ENCODE results near the gene RPLP1.

RPLP1 gene

DNA sequence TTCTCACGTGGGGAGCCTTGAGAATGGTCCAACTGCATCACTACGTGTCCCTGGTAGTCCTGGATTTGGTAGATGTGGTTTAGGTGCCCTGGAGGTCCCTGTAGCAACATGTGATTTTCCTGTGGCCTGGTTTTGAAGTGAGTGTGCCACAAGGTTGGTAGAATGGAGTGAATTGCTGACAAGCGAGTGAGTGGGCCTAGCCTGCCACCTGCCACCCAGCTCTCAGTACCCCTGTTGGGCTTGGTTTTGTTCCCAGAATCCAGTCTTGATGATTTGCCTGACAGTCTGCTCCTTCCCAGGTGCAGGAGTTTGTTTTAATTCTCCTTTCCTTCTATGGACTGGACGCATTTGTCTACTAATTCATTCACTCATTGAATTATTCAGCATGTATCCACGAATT, 19.4 kb downstream of the RPLP1 start:
- no peak for DNase-seq

DNA sequence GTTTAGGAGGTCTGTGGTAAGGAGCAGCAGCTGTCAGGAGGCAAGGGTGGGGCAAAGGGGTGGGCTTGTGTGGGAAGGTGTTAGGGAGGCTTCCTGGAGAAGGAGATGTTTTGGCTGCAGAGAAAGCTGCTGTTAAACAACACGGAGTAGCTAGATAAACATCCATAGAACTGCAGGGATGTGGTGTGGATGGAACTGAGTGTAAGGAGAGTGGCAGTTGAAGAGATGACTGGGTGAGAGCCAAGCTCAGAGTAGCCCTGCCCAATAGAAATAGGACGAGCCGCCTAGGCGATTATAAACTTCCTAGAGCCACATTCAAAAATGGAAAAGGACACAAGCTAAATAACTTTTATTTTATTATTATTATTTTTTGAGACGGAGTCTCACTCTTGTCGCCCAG, 19.9 kb downstream of the RPLP1 start:
- no peak for DNase-seq

DNA sequence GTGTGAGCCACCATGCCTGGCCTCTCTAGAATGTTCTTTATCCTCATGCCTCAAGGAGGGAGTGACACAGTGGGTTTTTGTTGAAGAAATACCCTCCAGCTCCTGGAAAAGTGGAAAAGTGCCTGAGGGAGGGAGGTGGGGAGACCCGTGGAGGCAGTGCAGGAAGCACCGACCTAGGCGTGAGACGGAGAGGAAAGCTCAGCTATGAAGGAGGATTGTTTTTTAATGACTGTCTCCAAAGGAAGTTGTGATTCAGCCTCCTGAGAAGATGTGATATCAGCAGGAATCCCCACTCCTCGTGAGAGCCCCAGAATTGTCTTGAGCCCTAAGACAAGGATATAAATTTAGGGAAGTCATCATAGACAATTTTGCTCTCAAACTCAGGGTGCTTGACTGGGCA, 21.7 kb downstream of the RPLP1 start:
- no peak for DNase-seq

DNA sequence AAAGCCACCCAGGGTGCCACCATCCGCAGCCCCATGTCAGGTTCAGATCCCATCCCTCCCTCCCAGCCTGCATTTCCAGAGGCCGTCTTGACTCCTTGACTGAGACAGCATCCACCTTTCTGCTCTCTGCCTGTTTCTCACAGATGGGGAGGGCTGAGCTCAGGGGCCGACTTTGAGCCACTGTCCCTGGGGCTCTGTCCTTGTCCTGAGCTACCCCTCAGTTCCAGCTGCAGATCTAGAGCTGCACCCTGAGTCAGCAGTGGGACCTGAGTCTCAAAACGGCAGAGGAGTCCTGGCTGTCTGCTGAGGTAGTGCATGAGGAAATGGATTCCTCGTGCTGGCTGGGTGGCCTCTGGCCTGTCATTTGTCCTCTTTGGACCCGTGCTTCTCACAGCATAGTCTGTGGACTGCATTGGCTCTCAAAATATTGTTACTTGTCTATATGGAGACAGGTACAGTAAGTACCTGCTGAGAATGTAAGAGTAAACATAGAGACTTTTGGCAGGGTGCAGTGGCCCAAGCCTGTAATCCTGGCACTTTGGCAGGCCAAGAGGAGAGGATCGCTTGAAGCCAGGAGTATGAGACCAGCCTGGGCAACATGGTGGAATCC, 22.3 kb downstream of the RPLP1 start:
- no peak for DNase-seq

DNA sequence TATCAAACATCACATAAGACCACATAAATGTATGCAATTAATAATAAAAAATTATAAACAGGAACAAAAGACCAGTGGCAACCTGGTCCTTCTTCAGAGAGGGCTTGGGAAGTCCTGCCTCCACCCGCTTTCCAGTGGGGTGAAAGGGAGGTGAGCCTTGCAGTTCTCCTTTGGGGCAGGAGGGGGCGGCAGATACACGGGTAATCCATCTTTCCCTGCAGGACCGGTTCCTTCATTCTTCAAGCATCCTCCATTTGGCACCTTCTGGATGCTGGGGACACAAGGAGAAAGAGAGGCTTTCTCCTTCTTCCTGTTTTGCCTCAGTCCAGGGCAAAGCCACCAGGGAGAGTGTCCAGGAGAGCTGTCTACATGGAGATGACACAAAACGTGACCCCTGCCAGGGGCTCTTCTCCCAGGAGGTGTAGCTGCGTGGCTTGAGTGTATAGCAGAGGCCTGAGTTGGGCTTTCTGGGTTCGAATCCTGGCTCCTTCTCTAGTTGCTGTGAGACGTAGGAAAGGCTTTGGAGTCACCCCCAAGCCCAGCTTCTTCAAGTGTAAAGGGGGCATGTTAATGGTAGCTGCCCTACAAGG, 23.2 kb downstream of the RPLP1 start:
- DNase-seq, result peak; percentile 34

DNA sequence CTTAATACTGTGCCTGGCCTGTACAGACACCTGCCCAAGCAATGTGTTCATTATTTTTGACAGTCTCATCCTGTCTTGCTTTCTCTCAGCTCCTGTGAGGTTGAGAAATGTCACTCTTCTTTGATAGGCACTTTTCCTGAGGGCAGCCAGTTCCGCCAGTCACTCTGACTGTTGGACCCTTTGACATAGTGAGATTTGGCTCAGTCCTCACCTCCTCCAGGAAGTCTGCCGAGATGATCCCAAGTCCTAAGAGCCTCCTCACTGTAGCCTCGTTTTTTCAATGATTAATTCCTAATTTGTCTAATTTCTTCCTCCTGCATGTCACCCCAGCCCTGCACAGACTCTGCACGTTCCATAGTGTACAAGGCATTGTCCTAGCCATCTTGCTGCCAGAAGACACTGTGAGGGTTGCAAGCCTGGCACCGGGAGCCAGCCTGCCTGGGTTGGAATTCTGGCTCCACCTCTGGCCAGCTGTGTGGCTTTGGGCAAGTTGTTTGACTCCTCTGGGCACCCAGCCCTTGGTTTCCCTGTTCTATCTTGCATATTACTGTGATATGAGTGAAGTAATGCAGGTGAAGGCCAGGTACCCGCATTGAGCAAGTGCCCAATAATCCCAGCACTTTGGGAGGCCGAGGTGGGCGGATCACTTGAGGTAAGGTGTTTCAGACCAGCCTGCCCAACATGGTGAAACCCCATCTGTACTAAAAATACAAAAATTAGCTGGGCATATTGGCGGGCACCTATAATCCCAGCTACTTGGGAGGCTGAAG, 24.3 kb downstream of the RPLP1 start:
- DNase-seq, result no peak

DNA sequence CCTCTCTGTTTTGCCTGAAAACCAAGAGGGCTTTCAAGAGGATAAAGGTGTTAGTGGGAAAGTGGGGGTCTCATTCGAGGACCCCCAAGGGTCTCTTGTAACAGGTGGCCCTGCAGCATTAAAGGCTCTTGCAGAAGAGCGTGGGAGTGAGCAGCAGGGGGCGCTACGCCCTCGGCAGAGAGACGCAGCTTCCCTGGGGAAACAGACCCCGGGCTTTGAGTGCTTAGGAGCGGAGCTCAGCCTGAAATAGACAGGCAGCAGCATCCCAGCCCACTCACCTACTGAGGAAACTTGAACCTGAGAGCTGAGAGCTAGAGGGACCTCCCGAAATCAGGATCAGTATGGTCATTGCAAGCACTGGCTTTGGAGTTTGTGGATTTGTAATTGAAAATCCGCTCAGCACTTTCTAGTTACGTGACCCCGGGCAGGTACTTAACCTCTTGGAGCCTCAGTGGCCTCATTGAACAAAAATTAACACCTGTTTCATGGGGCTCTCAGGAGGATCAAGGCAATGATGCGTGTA, 25.7 kb downstream of the RPLP1 start:
- peak; percentile 37 for DNase-seq

DNA sequence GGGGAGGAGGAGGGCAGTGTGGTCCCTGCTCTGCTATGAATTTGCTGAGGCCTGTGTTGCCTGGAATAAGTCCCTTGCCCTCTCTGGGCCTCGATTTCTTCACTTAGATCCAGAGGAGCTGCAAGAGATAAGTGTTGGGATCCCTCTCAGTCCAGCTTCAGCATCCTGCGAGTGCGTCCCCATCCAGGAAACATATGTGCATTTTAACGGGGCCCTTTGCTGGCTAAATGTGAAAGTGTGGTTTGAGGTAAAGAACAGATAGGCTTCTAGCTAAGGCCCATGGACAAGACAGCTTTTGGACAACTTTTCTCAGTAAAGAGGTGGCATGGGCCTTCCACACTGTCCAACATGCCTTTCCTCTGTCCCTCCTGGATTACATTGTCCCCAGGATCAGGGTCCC, 26.5 kb downstream of the RPLP1 start:
- DNase-seq, result no peak

DNA sequence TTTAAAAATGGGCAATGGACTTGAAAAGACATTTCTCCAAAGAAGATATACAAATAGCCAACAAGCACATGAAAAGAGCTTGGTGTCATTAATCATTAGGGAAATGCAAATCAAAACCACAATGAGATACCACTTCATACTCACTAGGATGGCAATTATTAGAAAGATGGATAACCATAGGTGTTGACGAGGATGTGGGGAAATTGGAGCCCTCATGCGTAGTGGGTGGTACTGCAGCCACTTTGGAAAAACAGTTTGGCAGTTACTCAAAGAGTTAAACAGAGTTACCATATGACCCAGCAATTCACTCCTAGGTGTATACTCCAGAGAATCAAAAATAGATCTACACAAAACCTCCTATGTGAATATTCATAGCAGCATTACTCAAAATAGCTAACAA, 27.4 kb downstream of the RPLP1 start:
- no peak for DNase-seq

DNA sequence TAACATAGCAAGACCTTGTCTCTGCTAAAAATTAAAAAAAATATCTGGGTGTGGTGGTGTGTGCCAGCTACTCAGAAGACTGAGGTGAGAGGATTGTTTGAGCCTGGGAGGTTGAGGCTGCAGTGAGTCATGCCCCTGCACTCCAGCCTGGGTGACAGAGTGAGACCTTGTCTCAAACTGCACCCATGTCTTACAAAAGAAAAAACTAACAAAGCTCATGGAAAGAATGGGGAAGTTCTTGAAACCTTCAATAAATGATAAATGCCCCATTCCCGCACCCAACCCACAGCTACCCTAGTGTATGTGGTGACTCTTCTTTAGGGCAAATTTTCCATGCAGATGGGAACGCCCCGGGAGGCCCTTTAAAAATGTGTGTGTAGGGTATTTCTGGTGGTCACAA, 28.3 kb downstream of the RPLP1 start:
- DNase-seq, result no peak

DNA sequence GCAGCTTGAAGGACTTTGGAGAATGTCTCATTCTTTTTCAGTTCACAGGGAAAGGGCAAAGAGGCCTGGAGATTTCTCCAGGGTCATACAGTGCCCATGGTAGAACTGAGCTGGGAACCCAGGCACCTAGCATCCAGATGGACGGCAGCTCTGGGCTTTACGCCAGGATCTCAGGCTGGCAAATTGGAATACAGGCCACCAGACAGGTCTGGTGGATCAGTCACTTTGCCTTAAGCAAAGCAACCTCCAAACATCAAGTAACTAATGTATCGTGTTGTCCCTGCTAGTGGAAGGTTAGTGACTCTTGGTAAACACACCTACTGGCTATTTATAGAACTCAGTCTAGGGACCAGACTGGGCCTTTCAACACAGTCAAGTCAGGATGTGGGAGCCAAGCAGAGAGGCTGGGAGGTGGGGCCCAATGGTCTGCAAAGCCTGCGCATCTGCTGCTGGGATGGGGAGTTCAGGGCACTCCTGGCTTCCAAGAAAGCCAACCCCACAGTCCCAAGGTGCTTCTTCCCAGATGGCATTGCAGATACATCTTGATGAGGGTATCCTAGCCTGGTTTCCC, 30.2 kb downstream of the RPLP1 start:
- DNase-seq, result no peak

DNA sequence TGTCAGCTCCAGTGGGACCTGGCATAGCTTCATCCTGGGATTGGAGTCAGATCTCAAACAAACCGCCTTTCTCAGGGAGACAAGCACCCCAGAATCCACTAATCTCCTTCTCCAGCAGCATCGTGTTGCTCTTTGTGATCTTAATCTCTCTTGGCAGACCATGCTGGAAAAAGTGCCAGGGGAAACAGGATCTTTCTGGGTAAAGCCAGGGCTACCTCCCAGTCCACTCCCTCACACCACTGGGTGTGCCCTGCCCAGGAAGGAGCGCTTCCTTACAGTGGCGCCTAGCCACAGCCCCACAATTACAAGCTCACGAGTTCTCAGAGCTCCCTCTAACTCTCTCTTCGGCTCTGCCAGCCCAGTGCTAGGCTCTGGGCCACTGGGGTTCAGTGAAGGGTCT, 32.2 kb downstream of the RPLP1 start:
- DNase-seq, result no peak

DNA sequence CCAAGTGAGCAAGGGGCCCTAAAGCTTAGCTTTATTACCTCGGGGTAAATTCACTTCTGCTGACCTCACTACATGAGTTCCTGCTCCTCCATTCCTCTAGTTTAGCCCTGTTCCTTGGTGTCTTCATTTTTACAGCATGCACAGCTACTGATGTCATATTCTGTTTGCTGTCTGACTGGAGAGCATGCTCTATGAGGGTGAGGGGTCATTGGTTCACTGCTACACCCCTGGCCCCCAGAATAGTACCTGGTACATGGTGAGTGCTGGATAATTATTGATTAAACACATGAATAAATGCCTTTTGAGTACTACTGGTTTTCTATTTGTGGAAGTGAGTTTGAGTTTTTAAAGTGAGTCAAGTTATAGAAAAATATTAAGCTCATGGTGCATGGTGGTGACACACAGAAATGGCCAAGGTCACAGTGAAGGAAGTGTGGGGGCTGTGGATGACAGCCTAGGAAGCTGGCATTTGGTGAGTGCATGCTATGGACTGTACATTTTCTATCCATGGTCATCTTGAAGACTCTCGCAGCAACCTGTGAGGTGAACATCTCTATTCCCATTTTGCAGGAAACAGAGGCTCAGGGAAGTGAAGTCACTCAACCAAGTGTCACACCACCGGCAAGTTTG, 34.0 kb downstream of the RPLP1 start:
- DNase-seq, result no peak

DNA sequence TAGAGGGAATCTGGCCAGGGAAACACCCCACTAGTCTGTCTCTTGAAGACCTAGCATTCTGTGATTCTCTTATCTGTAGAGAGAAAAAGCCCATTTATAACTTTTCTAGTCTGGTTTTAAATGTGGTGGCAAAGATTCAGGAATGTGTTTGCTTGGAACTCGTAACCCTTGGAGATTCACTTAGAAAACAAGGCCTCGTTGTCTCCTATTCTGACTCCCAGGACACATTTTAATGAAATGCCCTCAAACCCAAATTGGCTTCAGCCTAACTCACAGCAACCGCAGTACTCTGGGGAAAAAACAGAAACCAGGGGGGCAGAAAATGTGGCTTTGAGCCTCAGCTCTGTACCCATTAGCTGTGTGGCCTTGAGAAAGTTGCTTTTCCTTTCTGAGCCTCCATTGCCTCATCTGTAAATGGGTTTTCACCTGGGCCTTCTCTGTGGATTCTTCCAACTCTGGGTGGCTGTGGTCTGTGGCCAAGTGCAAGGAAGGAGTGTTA, 36.5 kb downstream of the RPLP1 start:
- DNase-seq, result no peak

DNA sequence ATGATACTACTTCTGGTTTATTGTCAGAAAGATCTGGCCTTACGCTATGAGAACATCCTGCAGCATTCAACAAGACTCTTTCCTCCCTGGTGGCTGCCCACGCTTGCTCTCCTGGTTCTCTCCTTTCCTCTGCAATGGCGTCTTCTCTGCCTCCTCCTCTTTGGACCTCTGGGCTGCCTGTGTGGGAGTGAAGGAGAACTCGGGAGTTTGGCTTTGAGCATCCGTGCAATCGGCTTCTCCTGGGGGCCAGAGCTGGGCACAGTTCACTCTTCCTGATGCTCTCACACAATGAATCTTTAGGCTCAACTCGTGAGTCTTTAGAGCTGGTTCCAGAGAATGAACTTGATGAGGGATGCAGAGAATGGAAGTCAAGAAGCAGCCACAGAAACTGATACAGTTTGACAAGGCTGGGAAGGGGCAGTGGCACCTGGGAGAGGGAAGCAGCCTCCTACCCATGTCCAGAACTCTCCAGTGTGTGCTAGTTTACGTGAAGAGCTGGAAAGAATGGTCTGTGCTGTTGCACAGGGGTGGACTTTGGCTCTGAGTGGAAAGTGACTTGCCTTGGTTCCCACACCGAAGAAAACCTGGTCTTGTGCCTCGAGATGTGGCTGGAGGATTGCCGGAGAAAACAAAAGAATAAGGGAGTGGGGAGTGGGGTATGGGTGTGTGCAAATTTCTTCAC, 37.9 kb downstream of the RPLP1 start:
- no peak for DNase-seq

DNA sequence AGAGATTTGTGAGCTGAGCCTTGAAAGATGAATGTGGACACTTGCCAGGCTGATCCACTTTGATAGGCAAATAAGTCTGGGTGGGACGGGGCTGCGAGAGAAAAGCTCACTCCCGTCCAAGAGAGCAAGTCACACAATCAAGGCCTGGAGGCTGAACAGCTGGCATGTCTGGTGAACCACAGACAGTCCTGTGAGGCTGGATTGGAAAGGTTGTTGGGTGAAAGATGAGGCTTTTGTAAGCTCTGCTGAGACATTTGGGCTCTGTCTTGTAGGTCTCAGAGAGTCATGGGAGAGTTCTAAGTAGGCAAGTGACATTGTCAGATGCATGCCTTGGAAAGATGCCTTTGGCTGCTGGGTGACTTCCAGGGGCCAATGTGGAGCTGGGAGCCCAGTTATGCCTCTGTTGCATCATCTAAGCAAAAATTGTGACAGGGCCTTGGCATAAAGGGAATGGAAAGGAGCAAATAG, 38.5 kb downstream of the RPLP1 start:
- DNase-seq, result no peak

DNA sequence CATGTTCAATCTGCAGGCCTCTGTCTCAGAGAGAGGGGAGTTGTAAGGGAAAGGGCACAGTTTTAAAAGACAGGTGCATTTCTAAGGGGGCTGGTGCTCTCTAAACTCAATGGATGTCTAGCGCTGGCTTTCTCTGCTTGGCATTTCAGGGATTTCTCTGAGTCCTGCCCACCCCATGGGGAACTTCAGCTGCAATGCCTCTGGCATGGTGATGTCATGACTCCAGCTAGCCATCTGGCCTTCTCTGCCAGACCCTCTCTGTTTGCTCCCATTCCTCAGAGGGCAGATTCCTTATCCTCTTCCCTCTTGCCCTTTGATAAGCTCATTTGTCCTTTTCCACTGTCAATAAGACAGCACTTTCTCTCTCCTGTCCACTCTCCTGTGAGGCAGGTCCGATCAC, 40.8 kb downstream of the RPLP1 start:
- DNase-seq, result no peak

DNA sequence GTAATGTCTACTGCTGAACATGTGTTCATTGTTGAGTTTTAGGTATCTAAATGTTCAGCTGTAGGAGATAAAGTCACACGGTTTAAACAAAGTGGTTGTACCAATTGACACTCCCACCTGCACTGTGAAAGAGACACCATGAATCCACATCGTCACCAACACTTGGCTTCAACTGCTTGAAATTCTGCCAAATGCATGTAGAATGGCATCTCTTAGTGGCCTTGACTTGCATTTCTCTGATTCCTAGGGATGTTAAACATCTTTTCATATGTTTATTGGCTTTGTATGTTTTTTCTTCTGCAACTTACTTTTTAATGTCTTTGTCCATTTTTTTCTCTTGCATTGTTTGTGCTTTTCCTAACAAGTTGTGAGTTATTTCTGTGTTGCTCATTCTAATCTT, 43.4 kb downstream of the RPLP1 start:
- DNase-seq, result no peak

DNA sequence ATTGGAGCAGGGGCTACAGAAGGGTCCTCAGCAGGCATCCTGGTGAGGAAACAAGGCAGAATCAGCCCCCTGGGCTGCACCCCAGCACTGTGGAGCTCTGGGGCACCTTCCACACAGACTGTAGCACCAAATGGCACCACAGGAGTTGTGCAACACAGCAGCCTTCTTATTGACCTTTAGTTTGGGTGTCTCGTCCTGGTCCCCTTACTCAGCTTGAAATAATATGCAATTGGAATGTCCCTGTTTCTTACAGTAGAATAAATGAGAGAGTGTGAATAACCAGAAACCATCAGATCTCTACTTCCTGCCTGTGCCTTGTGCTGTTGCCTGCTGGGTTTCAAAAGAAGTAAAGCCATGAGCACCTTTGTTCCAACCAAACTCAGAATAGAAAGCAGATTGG, 44.5 kb downstream of the RPLP1 start:
- no peak for DNase-seq

DNA sequence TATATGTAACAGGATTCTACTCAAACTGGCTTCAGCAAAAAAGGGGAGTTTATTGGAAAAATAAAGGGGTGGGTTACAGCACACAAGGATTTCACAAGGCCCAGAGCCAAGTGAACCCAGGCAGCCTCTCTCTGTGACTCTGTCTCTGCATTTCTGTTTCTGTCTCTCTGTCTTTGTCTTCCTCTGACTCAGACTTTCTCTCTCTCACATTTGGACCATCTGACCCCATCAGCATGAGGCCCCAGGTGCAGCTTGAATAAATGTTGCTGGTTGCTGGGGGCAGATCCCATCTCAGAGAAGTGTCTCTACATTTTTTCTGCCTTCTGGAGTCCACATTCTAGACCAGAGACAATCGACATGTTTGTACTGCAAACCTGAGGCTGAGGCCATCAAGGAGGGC, 45.0 kb downstream of the RPLP1 start:
- no peak for DNase-seq

DNA sequence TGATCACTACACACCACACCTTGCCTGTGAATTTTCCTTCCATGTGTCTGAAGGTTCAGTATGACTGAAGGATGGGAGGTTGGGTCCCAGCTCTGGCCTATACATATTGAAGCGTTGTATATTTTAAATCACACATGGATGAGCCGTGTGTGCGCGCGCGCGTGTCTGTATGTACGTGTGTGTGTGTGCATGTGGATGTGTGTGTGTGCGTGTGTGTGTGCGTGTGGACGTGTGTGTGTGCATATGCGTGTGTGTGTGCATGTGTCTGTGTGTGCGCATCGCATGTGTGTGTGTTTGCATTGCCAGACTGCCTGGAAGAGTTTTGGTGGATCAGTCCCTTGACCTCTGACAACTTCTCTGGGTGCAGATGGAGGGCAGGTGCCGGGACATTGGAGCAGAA, 45.7 kb downstream of the RPLP1 start:
- no peak for DNase-seq

DNA sequence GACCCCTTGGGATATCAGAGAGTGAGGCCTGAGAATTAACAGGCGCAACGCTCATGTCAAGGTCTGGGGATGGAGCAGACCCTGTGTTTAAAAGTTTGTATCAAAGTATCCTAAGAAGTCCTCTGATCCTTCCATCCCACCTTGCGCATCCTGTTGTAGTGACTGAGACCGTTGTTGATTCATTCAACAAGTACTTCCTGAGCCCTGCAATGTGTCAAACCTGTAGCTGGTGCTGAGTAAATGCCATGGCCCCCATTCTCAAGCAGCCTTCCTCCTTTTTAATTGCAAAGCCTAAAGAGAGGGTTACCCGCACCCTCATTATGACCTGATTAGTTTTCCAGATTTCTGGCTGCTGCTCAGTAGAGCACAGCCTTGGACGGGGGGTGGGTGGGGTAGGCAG, 46.4 kb downstream of the RPLP1 start:
- no peak for DNase-seq
